ENCODE data around the gene DYSF.
A peak's percentile ranks its signal among the peaks of the same experiment; 100 is the strongest.

Gene DYSF

DNA sequence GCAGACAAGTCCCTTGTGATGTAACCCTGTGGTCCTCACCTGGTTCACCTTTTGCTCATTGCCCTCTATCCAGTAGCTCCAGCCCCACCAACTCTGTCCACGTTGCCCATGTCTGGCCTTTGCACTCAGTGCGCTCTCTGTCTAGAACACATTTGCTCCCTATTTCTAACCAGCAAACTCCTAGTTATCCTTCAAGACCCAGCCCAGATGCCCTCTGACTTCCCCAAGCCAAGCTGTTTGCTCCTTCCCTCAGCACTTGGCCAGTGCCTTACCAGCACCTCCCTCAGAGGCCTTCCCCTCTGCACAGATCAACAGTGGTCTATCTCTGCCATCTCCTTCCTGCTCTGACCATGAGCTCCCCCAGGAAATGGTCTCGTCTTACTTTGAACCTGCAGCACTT lies 137.7 kb downstream of the DYSF start:
- no peak for DNase-seq
- intact Hi-C loops (cut with DNase I) = no loop called here

DNA sequence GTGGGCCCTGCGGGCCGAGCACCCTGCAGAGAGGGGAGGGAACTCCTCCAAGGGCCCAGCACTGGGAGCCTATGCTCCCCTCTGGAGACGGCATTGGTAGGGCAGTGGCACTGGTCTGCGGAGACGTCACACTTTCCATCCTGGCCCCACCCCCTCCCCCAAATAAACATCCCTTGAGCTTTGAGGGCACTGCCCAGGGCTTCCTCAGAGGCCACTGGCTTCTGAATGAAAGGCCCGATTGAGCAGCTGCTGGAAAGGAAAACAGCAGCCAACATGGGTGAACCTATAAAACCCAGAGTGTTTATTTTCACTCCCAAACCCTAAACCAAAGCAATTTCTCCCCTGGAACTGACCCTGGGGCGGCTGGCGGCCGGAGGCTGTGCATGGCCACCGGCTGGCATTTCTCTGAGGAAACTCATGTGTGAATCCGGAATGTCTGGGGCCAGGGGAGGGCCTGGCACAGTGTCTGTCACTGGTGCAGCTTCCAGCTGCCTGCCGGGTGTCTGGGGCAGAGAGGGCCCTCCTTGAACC lies 138.9 kb downstream of the DYSF start:
- intact Hi-C loops (cut with DNase I) = no loop called here
- peak in 9 of 10 donors; percentile 34 to 93 (median 53) for DNase-seq

DNA sequence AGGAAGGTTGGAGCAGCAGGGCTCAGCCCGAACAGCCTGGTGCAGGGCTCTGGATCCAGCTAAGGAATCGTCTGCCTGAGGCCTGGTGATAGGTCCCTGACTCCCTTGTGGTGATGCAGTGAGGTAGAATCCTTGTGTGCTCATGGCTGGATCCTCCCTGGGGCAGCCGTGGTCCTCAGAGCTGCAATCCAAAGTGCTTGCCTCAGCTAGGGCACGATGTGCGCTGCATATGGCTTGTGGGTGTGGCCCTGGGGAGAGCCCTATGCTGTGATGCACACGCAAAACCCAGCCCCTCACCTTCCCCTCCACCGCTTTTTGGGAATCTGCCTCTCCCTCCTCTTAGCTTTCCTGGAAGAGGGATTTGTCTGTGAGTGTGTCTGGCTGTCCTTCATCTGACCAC lies 142.2 kb downstream of the DYSF start:
- peak in 1 of 10 donors; percentile 62 for DNase-seq
- intact Hi-C loops (cut with DNase I) = no loop called here

DNA sequence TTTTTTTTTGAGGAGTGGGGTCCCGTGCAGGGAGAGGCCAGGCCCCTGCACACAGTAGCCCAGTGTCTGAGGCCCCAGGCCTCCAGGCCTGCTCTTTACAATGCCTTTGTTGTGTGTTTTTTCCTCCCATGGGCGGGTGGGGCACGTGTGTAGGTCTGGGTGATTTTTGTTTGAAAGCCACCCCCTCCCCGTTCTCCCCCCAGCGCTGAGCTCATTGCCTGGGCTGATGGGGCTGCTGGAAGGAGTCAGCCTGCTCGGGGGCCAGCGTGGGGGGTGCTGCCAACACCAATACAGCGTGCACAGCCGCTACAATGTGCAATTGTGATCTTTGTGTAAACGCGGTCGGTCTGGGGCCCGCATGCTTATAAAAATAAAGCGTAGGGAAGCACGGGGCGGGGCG lies 142.7 kb downstream of the DYSF start:
- intact Hi-C loops (cut with DNase I) = loop anchor here (2.0 kb wide), 1 partner anchor 47 kb away; no protein-coding TSS in a partner anchor
- DNase-seq = peak; percentile 80 to 99 (median 92)

DNA sequence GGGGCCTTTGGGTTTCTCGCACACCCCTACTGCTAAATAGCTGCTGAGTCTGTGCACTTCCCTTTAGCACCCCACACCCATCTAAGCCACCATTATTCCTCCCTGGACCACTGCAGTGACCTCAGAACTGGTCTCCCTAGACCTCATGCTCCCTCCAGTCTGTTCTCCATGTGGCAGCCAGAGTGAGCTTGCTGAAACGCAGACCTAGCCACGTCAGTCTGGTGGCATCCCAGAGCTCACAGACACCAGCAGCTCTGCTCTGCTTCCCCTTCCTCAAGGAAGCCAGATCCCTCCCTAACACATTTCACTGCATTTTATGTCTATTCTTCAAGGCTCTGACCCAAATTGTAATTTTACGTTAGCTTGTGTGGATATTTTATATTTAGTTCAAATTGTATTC lies 144.4 kb downstream of the DYSF start:
- peak in 1 of 10 donors; percentile 48 for DNase-seq
- intact Hi-C loops (cut with DNase I) = loop anchor here (2.0 kb wide), 1 partner anchor 49 kb away; no protein-coding TSS in a partner anchor

DNA sequence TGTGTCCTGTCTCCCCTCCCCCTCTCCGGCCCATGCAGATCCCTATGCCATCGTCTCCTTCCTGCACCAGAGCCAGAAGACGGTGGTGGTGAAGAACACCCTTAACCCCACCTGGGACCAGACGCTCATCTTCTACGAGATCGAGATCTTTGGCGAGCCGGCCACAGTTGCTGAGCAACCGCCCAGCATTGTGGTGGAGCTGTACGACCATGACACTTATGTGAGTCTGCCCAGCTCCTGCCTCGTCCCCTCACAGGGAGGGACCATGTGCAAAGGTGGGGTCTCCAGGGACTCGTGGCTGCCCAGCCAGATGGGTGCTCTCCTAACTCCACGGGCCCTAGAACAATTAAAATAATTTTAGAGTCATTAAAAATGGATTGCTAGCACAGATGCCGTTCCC lies 145.2 kb downstream of the DYSF start:
- peak in 2 of 10 donors; percentile 59 to 72 for DNase-seq
- intact Hi-C loops (cut with DNase I) = no loop called here

DNA sequence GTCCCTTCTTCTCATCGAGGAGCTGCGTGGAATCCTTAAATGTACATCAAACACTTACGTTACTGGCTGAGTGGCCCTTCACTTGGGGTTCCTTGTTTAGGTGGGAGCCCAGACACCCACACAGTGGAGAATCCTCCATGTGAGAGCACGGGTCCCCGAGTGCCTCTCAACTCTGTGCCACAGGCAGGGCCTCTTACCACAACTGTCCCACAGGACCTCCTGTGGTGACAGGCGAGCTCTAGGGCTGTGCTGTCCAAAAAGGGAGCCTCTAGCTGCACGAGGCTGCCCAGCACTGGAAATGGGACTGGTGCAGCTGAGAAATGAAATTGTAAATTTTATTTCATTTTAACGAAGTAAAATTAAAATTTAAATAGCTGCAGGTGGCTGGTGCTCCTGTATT lies 145.7 kb downstream of the DYSF start:
- DNase-seq = peak in 2 of 10 donors; percentile 41 to 77
- intact Hi-C loops (cut with DNase I) = no loop called here

DNA sequence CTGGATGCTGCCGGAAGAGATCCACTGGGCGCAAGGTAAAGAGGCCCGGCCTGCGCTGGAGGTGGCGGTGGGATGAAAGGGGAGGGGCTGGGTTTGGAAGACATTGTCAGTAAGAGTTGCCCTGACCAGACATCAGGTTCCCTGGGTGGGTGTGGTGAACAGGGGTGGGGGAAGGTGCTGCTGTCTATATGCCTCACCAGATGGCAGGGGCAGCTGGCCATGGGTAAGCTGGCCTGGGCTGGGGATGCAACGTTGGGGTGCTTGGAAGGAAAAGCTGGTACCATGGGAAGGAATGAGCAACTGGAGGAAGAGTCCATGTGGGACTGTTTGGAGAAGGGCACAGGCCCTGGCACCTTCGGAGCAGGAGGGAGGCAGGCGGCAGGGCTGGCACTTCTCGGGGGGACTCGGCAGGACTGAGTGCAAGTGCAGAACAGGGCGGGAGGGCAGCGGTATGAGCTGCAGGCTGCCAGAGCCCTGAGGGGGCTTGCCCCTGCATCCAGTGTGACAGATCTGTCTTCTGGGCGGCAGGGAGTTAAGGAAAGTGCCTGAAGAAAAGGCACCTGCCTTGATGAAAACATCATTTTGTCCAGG lies 146.4 kb downstream of the DYSF start:
- peak in 2 of 10 donors; percentile 47 to 71 for DNase-seq
- intact Hi-C loops (cut with DNase I) = loop anchor here (10.0 kb wide), 1 partner anchor 545 kb away; the partner anchor contains the start of gene CYP26B1

DNA sequence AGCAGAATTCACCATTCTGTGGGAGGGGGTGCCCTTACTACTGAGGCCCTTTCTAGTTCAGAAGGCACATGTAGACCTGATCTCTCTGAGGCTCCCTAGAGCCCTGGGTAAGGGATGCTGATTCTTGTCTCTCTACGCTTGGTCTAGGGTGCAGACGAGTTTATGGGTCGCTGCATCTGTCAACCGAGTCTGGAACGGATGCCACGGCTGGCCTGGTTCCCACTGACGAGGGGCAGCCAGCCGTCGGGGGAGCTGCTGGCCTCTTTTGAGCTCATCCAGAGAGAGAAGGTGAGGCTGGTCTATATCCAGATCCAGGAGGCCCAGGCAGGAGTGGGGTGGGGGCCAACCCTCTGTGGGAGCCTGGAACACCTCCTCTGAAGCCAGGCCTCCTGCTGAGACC lies 147.2 kb downstream of the DYSF start:
- DNase-seq = peak in 4 of 10 donors; percentile 16 to 72 (median 48)
- intact Hi-C loops (cut with DNase I) = loop anchor here (10.0 kb wide), 1 partner anchor 544 kb away; the partner anchor contains the start of gene CYP26B1

DNA sequence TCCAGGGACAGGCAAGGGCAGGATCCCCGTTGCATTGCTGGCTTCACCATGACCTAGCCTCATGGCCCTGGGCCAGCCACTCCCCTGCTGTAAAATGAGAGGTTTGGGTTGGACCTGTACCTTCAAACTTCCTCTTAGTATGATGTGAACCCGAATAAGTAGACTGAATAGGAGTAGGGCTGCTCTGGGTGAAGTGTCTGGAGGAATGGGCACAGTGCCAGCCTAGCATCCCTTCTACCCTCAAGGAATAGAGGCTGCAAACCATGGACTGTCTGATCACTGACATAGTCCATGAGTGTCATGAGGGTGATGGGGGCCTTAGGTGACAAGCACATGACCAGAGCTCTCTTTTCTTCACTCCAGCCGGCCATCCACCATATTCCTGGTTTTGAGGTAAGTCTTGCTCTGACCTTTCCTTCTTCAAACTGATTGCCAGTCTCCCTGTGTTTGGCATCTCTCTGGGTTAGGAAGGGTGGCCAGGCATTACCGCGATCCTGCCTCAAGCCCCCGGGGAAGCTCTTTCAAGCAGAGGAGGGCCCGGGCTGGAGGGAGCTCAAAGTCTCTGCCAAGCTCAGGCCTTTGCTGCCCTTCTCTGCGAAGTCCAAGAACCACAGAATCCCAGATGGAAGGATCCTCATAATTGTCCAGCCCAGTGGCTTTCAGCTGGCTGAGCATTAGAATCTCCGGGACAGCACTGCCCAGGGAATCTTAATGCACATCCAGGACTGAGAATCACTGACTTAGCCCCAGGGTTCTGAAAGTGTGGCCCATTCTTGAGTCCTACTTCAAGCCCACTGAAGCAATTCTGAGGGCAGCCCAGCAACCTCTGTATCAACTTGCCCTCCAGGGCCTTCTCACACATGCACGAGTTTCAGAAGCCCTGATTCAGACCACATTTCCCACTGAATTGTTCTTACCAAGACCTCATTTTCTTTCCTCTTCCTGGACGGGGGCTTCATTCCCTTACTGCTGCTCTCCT lies 148.1 kb downstream of the DYSF start:
- DNase-seq = peak in 3 of 10 donors; percentile 16 to 62 (median 57)
- intact Hi-C loops (cut with DNase I) = loop anchor here (10.0 kb wide), 1 partner anchor 543 kb away; the partner anchor contains the start of gene CYP26B1

DNA sequence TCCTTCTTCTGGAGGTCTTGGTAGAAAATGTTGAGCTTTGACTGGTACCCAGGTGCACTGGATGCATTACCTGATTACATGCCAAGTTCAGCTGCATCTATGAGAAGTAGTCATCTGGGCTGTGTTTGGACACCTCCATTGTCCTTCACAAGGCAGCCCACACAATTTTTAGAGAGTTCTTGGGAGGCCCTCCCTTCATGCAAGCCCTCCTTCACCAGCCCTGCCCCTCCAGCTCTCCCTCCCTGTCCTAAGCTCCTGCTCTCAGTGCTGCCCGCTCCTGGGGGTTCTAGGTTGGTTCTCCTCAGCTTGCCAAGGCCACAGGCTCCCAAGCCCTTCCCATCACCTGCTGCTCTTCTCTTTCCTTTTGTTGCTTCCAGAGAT lies 148.7 kb downstream of the DYSF start:
- peak in 3 of 10 donors; percentile 20 to 39 (median 27) for DNase-seq
- intact Hi-C loops (cut with DNase I) = loop anchor here (10.0 kb wide), 1 partner anchor 543 kb away; the partner anchor contains the start of gene CYP26B1

DNA sequence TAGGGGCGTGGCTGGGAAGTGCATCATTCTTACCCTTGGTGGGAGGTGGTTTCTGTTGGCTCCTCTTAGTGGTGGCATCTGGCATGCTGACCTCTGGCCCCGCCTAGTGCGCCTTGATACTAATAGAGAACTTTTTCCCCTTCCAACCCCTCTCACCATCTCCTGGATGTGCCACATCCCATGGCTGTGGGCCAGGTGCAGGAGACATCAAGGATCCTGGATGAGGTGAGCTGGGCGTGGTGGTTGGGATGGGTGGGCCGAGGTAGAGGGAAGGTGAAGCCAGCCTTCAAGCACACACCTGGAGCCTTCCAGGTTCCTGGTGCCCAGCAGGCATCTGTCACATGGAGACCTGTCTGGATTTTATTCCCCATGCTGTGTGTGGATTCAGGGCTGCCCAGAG lies 149.2 kb downstream of the DYSF start:
- peak in 5 of 10 donors; percentile 4 to 40 (median 7) for DNase-seq

DNA sequence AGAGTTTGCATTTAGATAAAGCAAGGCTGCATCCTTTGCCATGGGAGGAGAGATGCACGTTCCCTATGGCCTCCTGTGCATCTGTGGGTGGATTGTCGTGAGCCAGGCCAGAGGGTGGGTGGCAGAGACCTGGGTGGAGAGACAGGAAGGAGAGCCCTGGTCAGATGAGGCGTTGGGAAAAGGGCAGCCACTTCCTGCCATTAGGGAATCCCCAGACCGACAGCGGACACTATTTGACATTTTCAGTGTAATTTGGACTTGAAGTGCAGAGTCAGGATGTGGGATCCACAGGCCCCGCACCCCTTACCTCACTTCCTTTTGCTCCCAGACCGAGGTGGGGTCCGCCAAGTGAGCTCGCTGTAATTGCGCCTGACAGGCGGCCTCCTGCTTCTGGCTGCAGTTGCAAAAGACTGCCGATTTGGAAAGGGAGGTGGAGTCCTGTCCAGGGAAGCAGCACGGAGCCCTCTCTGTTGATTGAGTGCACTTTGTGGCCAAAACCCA lies 150.0 kb downstream of the DYSF start:
- intact Hi-C loops (cut with DNase I) = loop anchor here (10.0 kb wide), 1 partner anchor 541 kb away; the partner anchor contains the start of gene CYP26B1
- DNase-seq = peak in 8 of 10 donors; percentile 2 to 71 (median 16)

More for the DNA sequence above, 149.2 kb downstream of the DYSF start:
- intact Hi-C loops (cut with DNase I) = loop anchor here (10.0 kb wide), 1 partner anchor 542 kb away; the partner anchor contains the start of gene CYP26B1

DNA sequence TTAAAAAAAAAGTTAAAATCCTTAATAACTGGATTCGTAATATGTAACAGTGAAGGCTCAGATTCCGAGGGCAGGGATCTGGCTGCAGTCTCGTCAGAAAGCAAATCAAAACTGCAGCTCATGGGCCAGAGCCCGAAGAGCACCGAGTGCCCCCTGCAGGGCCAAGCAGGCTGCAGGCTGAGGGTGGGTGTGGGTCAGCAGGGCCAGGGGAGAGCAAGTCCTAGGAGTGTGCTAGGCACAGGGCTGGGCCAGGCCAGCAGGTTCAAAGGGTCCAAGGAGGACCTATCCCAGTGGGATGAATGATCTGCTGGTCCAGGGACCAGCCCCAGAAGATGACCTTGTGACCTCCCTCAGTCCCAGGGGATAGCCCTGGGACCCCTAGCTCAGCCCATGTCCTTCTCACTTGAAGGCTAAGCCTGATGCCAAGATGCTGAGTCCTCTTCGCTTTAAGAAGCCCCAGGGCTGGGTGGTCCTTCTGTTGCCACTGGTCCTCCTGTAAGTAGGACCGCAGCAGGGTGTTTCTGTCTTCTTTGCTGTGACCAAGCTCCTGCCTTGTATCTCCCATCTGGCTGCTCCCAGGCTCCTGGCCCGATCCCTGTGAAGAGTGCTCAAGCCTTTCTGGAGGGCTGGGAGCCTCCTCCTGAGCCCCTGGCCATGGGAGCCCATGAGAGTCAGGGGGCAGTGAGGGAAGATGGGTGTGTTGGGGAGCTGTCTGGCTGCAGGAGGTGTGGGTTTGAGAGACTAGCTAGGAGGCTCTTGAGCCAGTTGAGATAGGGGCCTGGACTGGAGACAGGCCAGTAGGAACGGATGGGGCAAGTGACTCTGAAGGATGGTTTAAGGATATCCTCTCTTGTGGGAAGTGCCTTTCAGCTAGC lies 150.7 kb downstream of the DYSF start:
- DNase-seq = peak in 7 of 10 donors; percentile 1 to 84 (median 19)
- intact Hi-C loops (cut with DNase I) = loop anchor here (10.0 kb wide), 1 partner anchor 541 kb away; the partner anchor contains the start of gene CYP26B1

DNA sequence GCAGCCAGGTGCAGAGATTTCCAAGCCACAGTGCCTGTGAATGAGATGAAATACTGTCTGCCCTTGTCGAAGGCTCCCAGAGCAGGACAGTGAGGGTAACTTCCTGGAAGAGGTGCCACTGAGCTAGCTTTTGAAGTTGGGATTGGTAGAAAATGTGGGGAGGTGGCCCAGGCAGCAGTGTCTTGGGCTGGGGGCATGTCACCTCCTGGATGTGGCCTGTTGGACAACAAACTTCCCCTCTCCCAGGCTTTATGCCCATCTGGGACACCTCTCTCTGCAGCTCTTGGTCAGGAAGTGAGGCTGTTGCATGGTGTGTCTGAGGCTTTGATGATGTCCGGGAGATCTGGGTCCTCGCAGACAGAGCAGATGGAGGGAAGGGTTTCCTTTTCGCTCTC lies 151.4 kb downstream of the DYSF start:
- intact Hi-C loops (cut with DNase I) = loop anchor here (10.0 kb wide), 1 partner anchor 540 kb away; the partner anchor contains the start of gene CYP26B1
- DNase-seq = peak in 5 of 10 donors; percentile 1 to 55 (median 9)

DNA sequence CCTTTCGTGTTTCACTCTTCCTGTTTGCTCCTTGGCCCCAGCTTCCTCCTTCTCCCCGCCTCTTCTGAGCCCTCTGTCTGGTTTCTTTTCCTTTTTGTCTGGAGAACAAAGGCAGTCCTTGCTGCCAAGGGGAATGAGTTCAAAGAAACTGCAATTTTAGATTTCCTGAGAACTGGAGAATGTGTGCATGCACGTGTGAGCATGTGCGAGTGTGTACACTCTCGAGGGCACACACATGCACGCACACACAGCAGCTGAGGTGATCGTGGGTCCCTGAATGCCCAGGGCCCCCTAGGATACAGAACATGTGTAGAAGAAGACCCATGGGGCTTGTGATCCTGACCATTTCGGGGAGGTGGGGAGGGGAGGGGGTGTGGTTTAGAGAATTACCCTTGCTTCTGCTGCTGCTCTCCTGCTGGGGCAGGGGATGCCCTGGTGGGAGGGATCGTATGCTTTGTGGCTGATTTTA lies 151.8 kb downstream of the DYSF start:
- DNase-seq = peak in 4 of 10 donors; percentile 1 to 43 (median 7)
- intact Hi-C loops (cut with DNase I) = loop anchor here (10.0 kb wide), 1 partner anchor 540 kb away; the partner anchor contains the start of gene CYP26B1

DNA sequence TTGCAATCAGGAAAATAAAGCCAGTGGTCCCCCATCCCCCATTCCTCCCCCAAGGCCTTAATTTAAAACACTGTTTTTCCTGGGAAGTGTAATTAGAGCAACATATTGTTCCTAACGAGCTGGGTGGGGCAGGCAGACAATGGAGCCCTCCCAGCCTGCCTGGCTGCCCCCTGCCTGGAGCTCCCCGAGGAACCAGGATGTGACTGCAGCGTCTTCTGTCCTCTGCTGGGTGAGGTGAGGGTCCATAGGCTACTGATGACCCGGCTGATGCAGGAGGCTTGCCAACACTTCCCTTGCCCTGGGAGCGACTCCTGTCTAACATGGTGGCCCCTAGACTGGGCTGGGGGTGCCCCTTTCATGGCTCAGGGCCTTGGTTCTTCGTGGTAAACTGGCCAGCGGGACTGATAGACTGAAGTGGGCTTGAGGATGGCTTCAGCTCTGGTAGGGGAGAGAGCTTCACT lies 152.4 kb downstream of the DYSF start:
- peak in 3 of 10 donors; percentile 6 to 76 (median 72) for DNase-seq
- intact Hi-C loops (cut with DNase I) = loop anchor here (10.0 kb wide), 1 partner anchor 539 kb away; the partner anchor contains the start of gene CYP26B1

DNA sequence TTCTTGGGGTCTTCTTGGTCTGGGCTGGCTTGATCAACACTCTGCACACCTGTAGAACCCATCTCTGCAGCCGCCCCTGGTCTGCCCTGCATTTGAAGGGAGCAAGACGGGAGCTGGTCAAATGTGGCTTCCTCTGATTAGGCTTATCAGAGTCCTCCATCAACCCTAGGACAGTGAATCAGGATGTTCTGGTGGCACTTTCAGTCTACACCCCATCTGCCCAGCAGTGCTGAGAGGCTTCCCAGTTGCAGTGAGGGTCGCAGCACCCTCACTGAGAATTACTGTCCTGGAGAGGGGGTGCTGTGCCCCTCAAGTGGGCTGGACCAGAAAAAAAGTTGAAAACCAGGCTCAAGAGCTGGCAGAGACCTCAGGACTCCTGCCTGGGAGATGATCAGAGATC lies 152.9 kb downstream of the DYSF start:
- intact Hi-C loops (cut with DNase I) = loop anchor here (10.0 kb wide), 1 partner anchor 539 kb away; the partner anchor contains the start of gene CYP26B1
- DNase-seq = peak in 3 of 10 donors; percentile 0 to 1 (median 1)
